Trophoblast cell (in vitro differentiated cells and primary cell): ENCODE data around the gene TMEM88.

Source experiments
- DNase-seq, 2 donors: peaks; one replicate each; pipeline ENCODE4 v3.0.0-alpha.2; 2016
- H2AFZ ChIP-seq: 2 replicates; pipeline ENCODE4 v1.6.1; 2013; ENCODE audit warnings: low read length, moderate library complexity, mild to moderate bottlenecking; ENCODE audit not compliant: insufficient read depth, poor library complexity
- H2AK5ac ChIP-seq: 2 replicates; pipeline ENCODE4 v1.6.1; 2013; ENCODE audit warnings: mild to moderate bottlenecking, low read length
- H2BK120ac ChIP-seq: 2 replicates; pipeline ENCODE4 v1.6.1; 2013; ENCODE audit warnings: low read length, mild to moderate bottlenecking, moderate library complexity; ENCODE audit not compliant: insufficient read depth, poor library complexity
- H2BK12ac ChIP-seq: 2 replicates; pipeline ENCODE4 v1.6.1; 2013; ENCODE audit warnings: mild to moderate bottlenecking, low read length, moderate library complexity
- H2BK5ac ChIP-seq: 2 replicates; pipeline ENCODE4 v1.6.1; 2013; ENCODE audit warnings: low read length, low read depth, moderate library complexity, mild to moderate bottlenecking; ENCODE audit not compliant: poor library complexity
- H3K14ac ChIP-seq: 2 replicates; pipeline ENCODE4 v1.6.1; 2013; ENCODE audit warnings: mild to moderate bottlenecking, low read length
- H3K18ac ChIP-seq: 2 replicates; pipeline ENCODE4 v1.6.1; 2013; ENCODE audit warnings: mild to moderate bottlenecking, low read length
- H3K23ac ChIP-seq: 2 replicates; pipeline ENCODE4 v1.6.1; 2013; ENCODE audit warnings: low read length
- H3K27ac ChIP-seq: 2 replicates; pipeline ENCODE4 v1.5.1; 2013; ENCODE audit warnings: low read depth, mild to moderate bottlenecking, inconsistent platforms, low read length, moderate library complexity
- H3K27me3 ChIP-seq: 2 replicates; pipeline ENCODE4 v1.6.1; 2013; ENCODE audit warnings: inconsistent platforms, mild to moderate bottlenecking, low read length, moderate library complexity; ENCODE audit not compliant: insufficient read depth
- H3K36me3 ChIP-seq, 2 experiments: 1 replicate in 1 of 2; 2 replicates in 1 of 2; pipeline ENCODE4 v1.6.1; 2013; ENCODE audit warnings: low read length in 2 of 2, mild to moderate bottlenecking in 2 of 2, moderate library complexity in 1 of 2; ENCODE audit not compliant: insufficient read depth in 2 of 2, control insufficient read depth in 1 of 2
- H3K4ac ChIP-seq: 2 replicates; pipeline ENCODE4 v1.6.1; 2013; ENCODE audit warnings: low read depth, mild to moderate bottlenecking, low read length, moderate library complexity
- H3K4me1 ChIP-seq, 2 experiments: 1 replicate in 1 of 2; 2 replicates in 1 of 2; pipeline ENCODE4 v1.6.1; 2013; ENCODE audit warnings: low read length in 2 of 2, mild to moderate bottlenecking in 2 of 2, moderate library complexity in 1 of 2; ENCODE audit not compliant: insufficient read depth in 2 of 2, control insufficient read depth in 1 of 2
- H3K4me2 ChIP-seq: 2 replicates; pipeline ENCODE4 v1.6.1; 2013; ENCODE audit warnings: inconsistent platforms, mild to moderate bottlenecking, low read length, moderate library complexity
- H3K4me3 ChIP-seq: 2 replicates; pipeline ENCODE4 v1.5.1; 2013; ENCODE audit warnings: mild to moderate bottlenecking, low read depth, low read length, inconsistent platforms
- H3K79me1 ChIP-seq: one replicate; pipeline ENCODE4 v1.6.1; 2013; ENCODE audit warnings: low read length
- H3K79me2 ChIP-seq: 2 replicates; pipeline ENCODE4 v1.6.1; 2013; ENCODE audit warnings: low read length, mild to moderate bottlenecking; ENCODE audit not compliant: control insufficient read depth, insufficient read depth, poor library complexity
- H3K9ac ChIP-seq: 2 replicates; pipeline ENCODE4 v1.6.1; 2013; ENCODE audit warnings: mild to moderate bottlenecking, low read length
- H3K9me3 ChIP-seq: 2 replicates; pipeline ENCODE4 v1.6.1; 2013; ENCODE audit warnings: low read depth, mild to moderate bottlenecking, control low read depth, inconsistent platforms, low read length; ENCODE audit not compliant: insufficient read depth
- H4K12ac ChIP-seq: 2 replicates; pipeline ENCODE4 v1.6.1; 2013; ENCODE audit warnings: low read depth, mild to moderate bottlenecking, low read length, moderate library complexity
- H4K8ac ChIP-seq: 2 replicates; pipeline ENCODE4 v1.6.1; 2013; ENCODE audit warnings: low read depth, mild to moderate bottlenecking, low read length, moderate library complexity
- H4K91ac ChIP-seq: one replicate; pipeline ENCODE4 v1.6.1; 2013; ENCODE audit warnings: low read depth, mild to moderate bottlenecking, low read length, moderate library complexity
- WGBS: extraction: QIAGEN DNeasy Blood & Tissue Kit; methylation state at CpG from one replicate; pipeline ENCODE4 v1.1.7; 2013; ENCODE audit warnings: missing lambda C conversion rate; ENCODE audit not compliant: insufficient read length, insufficient coverage; ENCODE audit errors: extremely low coverage; 5-methylcytosine and 5-hydroxymethylcytosine counted together

The TMEM88 gene

GRCh38 chr17:7817643-7817964, 37.3 kb upstream of the TMEM88 start:
- Histone ChIP-seq H4K91ac (no peak overlapping the region), H3K27ac (no peak overlapping the region), H3K14ac (no peak overlapping the region), H3K36me3 (no peaks in the 10 kb centered on the region), H3K79me2 (no peaks in the 10 kb centered on the region), H3K23ac (no peak overlapping the region), H4K12ac (no peak overlapping the region), H3K27me3 (no peaks in the 10 kb centered on the region), H3K4ac (no peak overlapping the region), H2BK5ac (no peak overlapping the region), H3K4me3 (no peak overlapping the region), H2AFZ (no peak overlapping the region), H4K8ac (no peak overlapping the region), H2AK5ac (no peak overlapping the region), H3K9me3 (peaks cover 5% of the 10 kb centered on the region), H2BK12ac (no peak overlapping the region), H3K79me1 (no peaks in the 10 kb centered on the region), H3K9ac (no peak overlapping the region), H3K4me1 (peaks cover 3 to 4% of the 10 kb centered on the region in 2 experiments), H3K4me2 (no peak overlapping the region), H2BK120ac (no peak overlapping the region), H3K18ac (no peak overlapping the region)
- WGBS, result no CpG with 5 or more reads among the region's 9 CpGs
- no peak for DNase-seq

GRCh38 chr17:7818026-7818425, 36.8 kb upstream of the TMEM88 start:
- WGBS, result no CpG with 5 or more reads among the region's 10 CpGs
- no peaks in the 10 kb centered on the region for H3K79me1 ChIP-seq
- no peak for DNase-seq
- no peak overlapping the region for H4K91ac ChIP-seq
- H3K9me3 ChIP-seq, result peaks cover 5% of the 10 kb centered on the region
- no peak overlapping the region for H3K9ac ChIP-seq
- no peak overlapping the region for H2AK5ac ChIP-seq
- H3K4ac ChIP-seq, result no peak overlapping the region
- no peaks in the 10 kb centered on the region for H3K27me3 ChIP-seq
- no peak overlapping the region for H2BK120ac ChIP-seq
- H2BK12ac ChIP-seq, result no peak overlapping the region
- H3K27ac ChIP-seq, result no peak overlapping the region
- H2AFZ ChIP-seq, result no peak overlapping the region
- no peak overlapping the region for H3K23ac ChIP-seq
- H3K36me3 ChIP-seq, result no peaks in the 10 kb centered on the region
- H3K4me1 ChIP-seq, result peaks cover 3 to 4% of the 10 kb centered on the region in 2 experiments
- no peak overlapping the region for H2BK5ac ChIP-seq
- H3K4me2 ChIP-seq, result no peak overlapping the region
- no peaks in the 10 kb centered on the region for H3K79me2 ChIP-seq
- no peak overlapping the region for H4K8ac ChIP-seq
- H4K12ac ChIP-seq, result no peak overlapping the region
- H3K14ac ChIP-seq, result no peak overlapping the region
- H3K4me3 ChIP-seq, result no peak overlapping the region
- H3K18ac ChIP-seq, result no peak overlapping the region

- Histone ChIP-seq H3K9me3 (peaks cover 5% of the 10 kb centered on the region), H3K18ac (no peak overlapping the region), H3K36me3 (no peaks in the 10 kb centered on the region), H3K27me3 (no peaks in the 10 kb centered on the region), H3K4ac (no peak overlapping the region), H3K23ac (no peak overlapping the region), H2AK5ac (no peak overlapping the region), H2BK5ac (no peak overlapping the region), H4K91ac (no peak overlapping the region), H4K8ac (no peak overlapping the region), H3K4me2 (no peak overlapping the region), H3K14ac (no peak overlapping the region), H2BK120ac (no peak overlapping the region), H3K9ac (peak overlapping the region; percentile 37), H3K79me1 (no peaks in the 10 kb centered on the region), H3K27ac (no peak overlapping the region), H2AFZ (no peak overlapping the region), H2BK12ac (no peak overlapping the region), H3K4me1 (peaks cover 8 to 10% of the 10 kb centered on the region in 2 experiments), H3K4me3 (peak overlapping the region; percentile 8), H4K12ac (no peak overlapping the region), H3K79me2 (no peaks in the 10 kb centered on the region)
- no CpG with 5 or more reads among the region's 27 CpGs for whole genome bisulfite sequencing
- DNase-seq, result no peak
Measured at GRCh38 chr17:7818746-7819645, 35.9 kb upstream of the TMEM88 start.

- Histone ChIP-seq H3K79me1 (no peaks in the 10 kb centered on the region), H3K9ac (no peak overlapping the region), H3K27ac (no peak overlapping the region), H4K8ac (no peak overlapping the region), H2AK5ac (no peak overlapping the region), H3K14ac (no peak overlapping the region), H3K4ac (no peak overlapping the region), H3K23ac (no peak overlapping the region), H3K4me1 (peaks cover 8 to 12% of the 10 kb centered on the region in 2 experiments), H3K27me3 (no peaks in the 10 kb centered on the region), H4K91ac (no peak overlapping the region), H2AFZ (no peak overlapping the region), H2BK5ac (no peak overlapping the region), H3K36me3 (no peaks in the 10 kb centered on the region), H3K4me3 (no peak overlapping the region), H3K79me2 (no peaks in the 10 kb centered on the region), H2BK120ac (no peak overlapping the region), H2BK12ac (no peak overlapping the region), H3K9me3 (peaks cover 4% of the 10 kb centered on the region), H3K4me2 (no peak overlapping the region), H4K12ac (no peak overlapping the region), H3K18ac (no peak overlapping the region)
- DNase-seq, result no peak
- no CpG with 5 or more reads among the region's 5 CpGs for WGBS
Measured at GRCh38 chr17:7820231-7820630, 34.6 kb upstream of the TMEM88 start.
